Measurements from ENCODE around the gene PICK1.

GRCh38 chr22:38108561-38109319, 51.5 kb downstream of the PICK1 start:
- TF ChIP-seq ZBTB33 (IDR thresholded peaks at IDR 0.05) = no peak
- no peak for TF ChIP-seq RXRA (IDR thresholded peaks at IDR 0.05)
- TF ChIP-seq CTCF (IDR thresholded peaks at IDR 0.05; ENCODE audit: low read depth, low read length, missing input control) = no peak

Data from liver (tissue), 3 donors.